ENCODE data around the gene ZNF697. TPM values are rescaled to one million over a fixed set of nuclear protein-coding genes. Genes with fewer than 3 reads are reported as not detected.
A peak's percentile ranks its signal among the peaks of the same experiment; 100 is the strongest.

Gene ZNF697
- total RNA-seq, 1 experiment from 2014 or later, result 4.8 TPM

DNA sequence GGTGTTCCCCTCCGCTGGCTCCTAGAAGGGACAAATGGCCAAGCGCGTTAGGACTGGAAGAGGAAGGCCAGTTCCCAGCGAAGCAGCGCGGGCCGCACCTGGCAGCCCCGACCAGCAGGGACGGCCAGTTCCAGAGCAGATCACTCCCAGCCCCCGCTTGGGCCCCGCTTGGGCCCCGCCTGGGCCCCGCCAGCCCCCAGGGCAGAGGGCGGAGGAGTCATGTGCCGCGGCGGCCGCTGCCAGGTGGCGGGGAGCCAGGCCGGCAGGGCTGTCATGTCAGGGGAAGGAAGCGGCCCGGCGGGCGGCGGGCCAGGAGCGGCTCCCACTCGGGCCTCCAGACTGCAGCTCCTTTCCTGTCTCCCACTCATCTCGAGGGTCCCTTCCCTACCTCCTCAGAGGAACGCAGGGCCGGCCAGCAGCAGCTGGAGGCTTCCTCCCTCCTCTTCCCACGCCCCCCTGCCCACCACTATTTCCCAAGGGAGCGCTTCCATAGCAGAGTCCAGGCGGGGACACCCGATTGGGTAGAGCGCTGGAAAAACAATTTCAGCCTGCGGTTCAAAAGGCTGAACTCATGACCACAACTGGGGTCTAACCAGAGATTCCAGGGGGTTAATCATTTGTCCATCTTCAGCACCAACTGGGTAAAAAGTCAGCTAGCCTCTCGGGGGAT is 16.5 kb downstream of the ZNF697 start:
- Histone ChIP-seq H3K27me3 (replicated peaks; ENCODE audit: insufficient read depth, low read depth, low read length, poor library complexity) (peaks cover 4% of the 10 kb centered on the region), H3K9me3 (ENCODE audit: low read depth, low read length, poor library complexity, severe bottlenecking) (no peaks in the 10 kb centered on the region), H3K36me3 (ENCODE audit: insufficient read depth, low read length, poor library complexity, severe bottlenecking) (no peaks in the 10 kb centered on the region), H3K27ac (ENCODE audit: low read depth, low read length, poor library complexity, severe bottlenecking) (no peak overlapping the region), H3K4me3 (ENCODE audit: low read depth, low read length, poor library complexity, severe bottlenecking) (no peak overlapping the region), H3K4me1 (ENCODE audit: insufficient read depth, low read length, poor library complexity, severe bottlenecking) (peaks cover 6% of the 10 kb centered on the region)
- BruUV-seq (replicated peaks), result no TSS peak
- peak; percentile 19 for DNase-seq (ENCODE audit: low spot score)
- CTCF ChIA-PET, result interaction anchor here (0.6 kb wide), 2 partner anchors 20 to 59 kb away, joined by 3 to 6 read pairs; no protein-coding TSS in a partner anchor
- POLR2A ChIA-PET (ENCODE audit: low non-redundant PET), result no interaction called here
- intact Hi-C loops (cut with micrococcal nuclease; ENCODE audit: unreplicated experiment), result no loop called here
- no peak for TF ChIP-seq EZH2 (IDR thresholded peaks at IDR 0.05; ENCODE audit: borderline replicate concordance, low read depth, low read length, poor library complexity, severe bottlenecking)
- TF ChIP-seq, protein P1, sequence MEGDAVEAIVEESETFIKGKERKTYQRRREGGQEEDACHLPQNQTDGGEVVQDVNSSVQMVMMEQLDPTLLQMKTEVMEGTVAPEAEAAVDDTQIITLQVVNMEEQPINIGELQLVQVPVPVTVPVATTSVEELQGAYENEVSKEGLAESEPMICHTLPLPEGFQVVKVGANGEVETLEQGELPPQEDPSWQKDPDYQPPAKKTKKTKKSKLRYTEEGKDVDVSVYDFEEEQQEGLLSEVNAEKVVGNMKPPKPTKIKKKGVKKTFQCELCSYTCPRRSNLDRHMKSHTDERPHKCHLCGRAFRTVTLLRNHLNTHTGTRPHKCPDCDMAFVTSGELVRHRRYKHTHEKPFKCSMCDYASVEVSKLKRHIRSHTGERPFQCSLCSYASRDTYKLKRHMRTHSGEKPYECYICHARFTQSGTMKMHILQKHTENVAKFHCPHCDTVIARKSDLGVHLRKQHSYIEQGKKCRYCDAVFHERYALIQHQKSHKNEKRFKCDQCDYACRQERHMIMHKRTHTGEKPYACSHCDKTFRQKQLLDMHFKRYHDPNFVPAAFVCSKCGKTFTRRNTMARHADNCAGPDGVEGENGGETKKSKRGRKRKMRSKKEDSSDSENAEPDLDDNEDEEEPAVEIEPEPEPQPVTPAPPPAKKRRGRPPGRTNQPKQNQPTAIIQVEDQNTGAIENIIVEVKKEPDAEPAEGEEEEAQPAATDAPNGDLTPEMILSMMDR (conservative IDR thresholded peaks at IDR 0.05; ENCODE audit: low read depth, low read length), result no peak

DNA sequence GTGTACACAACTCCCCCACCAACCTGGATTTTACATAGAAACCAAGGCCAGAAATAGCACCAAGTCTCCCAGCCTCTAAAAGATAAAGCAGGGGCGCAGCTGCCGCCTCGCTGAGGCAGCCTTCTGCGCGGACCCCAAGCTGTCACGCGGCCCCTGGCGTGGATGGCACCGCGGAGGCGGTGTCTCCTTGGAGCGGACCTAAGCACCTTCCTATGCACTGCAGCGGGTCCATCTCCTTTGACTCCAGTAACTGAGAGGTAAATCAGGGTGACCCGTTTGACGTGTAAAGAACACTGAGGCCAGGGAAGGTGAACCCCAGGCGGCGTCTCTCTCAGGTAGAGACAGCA is 17.0 kb downstream of the ZNF697 start:
- intact Hi-C loops (cut with micrococcal nuclease; ENCODE audit: unreplicated experiment), result no loop called here
- no peaks in the 10 kb centered on the region for H3K9me3 ChIP-seq (ENCODE audit: low read depth, low read length, poor library complexity, severe bottlenecking)
- H3K4me1 ChIP-seq (ENCODE audit: insufficient read depth, low read length, poor library complexity, severe bottlenecking), result peaks cover 6% of the 10 kb centered on the region
- no peaks in the 10 kb centered on the region for H3K36me3 ChIP-seq (ENCODE audit: insufficient read depth, low read length, poor library complexity, severe bottlenecking)
- BruUV-seq (replicated peaks), result no TSS peak
- ChIA-PET POLR2A (ENCODE audit: low non-redundant PET) (no interaction called here), CTCF (interaction anchor here (0.6 kb wide), 2 partner anchors 20 to 59 kb away, joined by 3 to 6 read pairs; no protein-coding TSS in a partner anchor)
- H3K27ac ChIP-seq (ENCODE audit: low read depth, low read length, poor library complexity, severe bottlenecking), result no peak overlapping the region
- H3K4me3 ChIP-seq (ENCODE audit: low read depth, low read length, poor library complexity, severe bottlenecking), result no peak overlapping the region
- TF ChIP-seq, protein P1 (conservative IDR thresholded peaks at IDR 0.05; ENCODE audit: low read depth, low read length), result no peak
- TF ChIP-seq EZH2 (IDR thresholded peaks at IDR 0.05; ENCODE audit: borderline replicate concordance, low read depth, low read length, poor library complexity, severe bottlenecking), result no peak
- H3K27me3 ChIP-seq (replicated peaks; ENCODE audit: insufficient read depth, low read depth, low read length, poor library complexity), result peaks cover 4% of the 10 kb centered on the region
- DNase-seq (ENCODE audit: low spot score), result no peak

DNA sequence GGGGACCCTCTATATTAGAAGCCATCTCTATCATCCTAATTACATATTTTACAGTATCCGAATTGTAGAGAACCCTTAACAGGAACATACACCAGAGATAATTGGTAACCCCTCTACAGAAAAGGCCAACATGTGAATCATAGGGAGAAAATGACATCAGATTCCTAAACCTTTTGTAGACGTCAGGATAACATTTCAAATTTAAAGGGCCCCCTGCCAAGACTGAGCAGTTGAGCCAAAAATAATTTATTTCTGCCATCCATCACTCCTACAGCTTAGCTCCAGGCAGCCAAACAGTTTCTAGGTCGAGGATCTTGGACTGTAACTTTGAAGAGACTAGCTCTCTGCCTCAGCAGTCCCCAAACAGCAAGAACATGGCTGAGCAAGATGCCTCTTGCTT is 21.2 kb downstream of the ZNF697 start:
- no peak overlapping the region for H3K27ac ChIP-seq (ENCODE audit: low read depth, low read length, poor library complexity, severe bottlenecking)

More for the DNA sequence above, 21.2 kb downstream of the ZNF697 start:
- no peaks in the 10 kb centered on the region for H3K9me3 ChIP-seq (ENCODE audit: low read depth, low read length, poor library complexity, severe bottlenecking)
- TF ChIP-seq, protein P1 (conservative IDR thresholded peaks at IDR 0.05; ENCODE audit: low read depth, low read length), result no peak
- no peak for TF ChIP-seq EZH2 (IDR thresholded peaks at IDR 0.05; ENCODE audit: borderline replicate concordance, low read depth, low read length, poor library complexity, severe bottlenecking)
- H3K27me3 ChIP-seq (replicated peaks; ENCODE audit: insufficient read depth, low read depth, low read length, poor library complexity), result peaks cover 4% of the 10 kb centered on the region
- intact Hi-C loops (cut with micrococcal nuclease; ENCODE audit: unreplicated experiment), result loop anchor here (2.0 kb wide), 1 partner anchor 20 kb away; no protein-coding TSS in a partner anchor
- CTCF ChIA-PET, result no interaction called here
- DNase-seq (ENCODE audit: low spot score), result peak; percentile 54
- H3K4me3 ChIP-seq (ENCODE audit: low read depth, low read length, poor library complexity, severe bottlenecking), result no peak overlapping the region
- BruUV-seq (replicated peaks), result no TSS peak
- H3K36me3 ChIP-seq (ENCODE audit: insufficient read depth, low read length, poor library complexity, severe bottlenecking), result no peaks in the 10 kb centered on the region
- POLR2A ChIA-PET (ENCODE audit: low non-redundant PET), result no interaction called here
- H3K4me1 ChIP-seq (ENCODE audit: insufficient read depth, low read length, poor library complexity, severe bottlenecking), result peaks cover 6% of the 10 kb centered on the region

Data from A673 (cell line).